Stimulated activated naive CD8-positive, alpha-beta T cell treated with anti-CD3 and anti-CD28 coated beads, Interleukin-15, amount 100 ng/mL, for 72 hours (primary cell): ENCODE data around the gene SEH1L.

Experiments
- ATAC-seq: fragments of 150-1000 bp; cut with Tn5 transposase; 2 replicates; pipeline ENCODE4 v1.10.0; 2021; ENCODE audit warnings: mild to moderate bottlenecking, moderate library complexity
- DNase-seq, 2 donors: peaks; one replicate each; pipeline ENCODE4 v3.0.0; 2021 to 2022
- H3K27ac Mint-ChIP-seq, 2 donors: one replicate each; pipeline ENCODE4 v1.8.0; 2022; ENCODE audit warnings: mild to moderate bottlenecking in 2 of 2, mixed read lengths in 2 of 2, moderate library complexity in 2 of 2
- H3K27me3 Mint-ChIP-seq: one replicate; pipeline ENCODE4 v1.8.0; 2022; ENCODE audit warnings: mixed read lengths
- H3K4me1 Mint-ChIP-seq: one replicate; pipeline ENCODE4 v1.8.0; 2022; ENCODE audit warnings: mild to moderate bottlenecking, mixed read lengths
- H3K4me3 Mint-ChIP-seq, 2 donors: one replicate each; pipeline ENCODE4 v1.8.0; 2022; ENCODE audit warnings: mild to moderate bottlenecking in 2 of 2, mixed read lengths in 2 of 2, moderate library complexity in 1 of 2
- H3K9me3 Mint-ChIP-seq, 2 donors: one replicate each; pipeline ENCODE4 v1.8.0; 2022; ENCODE audit warnings: mixed read lengths in 2 of 2

The SEH1L gene

GRCh38 chr18:13032173-13032572 is 84.4 kb downstream of the SEH1L start:
- peaks cover 9% of the 10 kb centered on the region for H3K4me1 Mint-ChIP-seq
- no peaks in the 10 kb centered on the region for H3K9me3 Mint-ChIP-seq
- DNase-seq: no peak
- H3K4me3 Mint-ChIP-seq: no peak overlapping the region
- H3K27ac Mint-ChIP-seq: no peak overlapping the region
- peak; percentile 76 for ATAC-seq
- no peaks in the 10 kb centered on the region for H3K27me3 Mint-ChIP-seq

GRCh38 chr18:13035249-13035914 is 87.6 kb downstream of the SEH1L start:
- peaks cover 21% of the 10 kb centered on the region for H3K4me1 Mint-ChIP-seq
- peak overlapping the region in 1 of 2 donors; percentile 59 for H3K27ac Mint-ChIP-seq
- no peak overlapping the region for H3K4me3 Mint-ChIP-seq
- no peak for DNase-seq
- H3K9me3 Mint-ChIP-seq: no peaks in the 10 kb centered on the region
- H3K27me3 Mint-ChIP-seq: no peaks in the 10 kb centered on the region
- no peak for ATAC-seq

- ATAC-seq: no peak
- H3K27me3 Mint-ChIP-seq: no peaks in the 10 kb centered on the region
- DNase-seq: no peak
- no peak overlapping the region for H3K4me3 Mint-ChIP-seq
- no peaks in the 10 kb centered on the region for H3K9me3 Mint-ChIP-seq
- peaks cover 18% of the 10 kb centered on the region for H3K4me1 Mint-ChIP-seq
- no peak overlapping the region for H3K27ac Mint-ChIP-seq
These were observed 89.0 kb downstream of the SEH1L start for GRCh38 chr18:13036622-13037320.
